ENCODE data around the gene LRFN3. TPM values are rescaled to one million over a fixed set of nuclear protein-coding genes. Genes with fewer than 3 reads are reported as not detected.

LRFN3 gene
- total and polyA plus RNA-seq, 2 of the 13 experiments (the other 11 are each of a cell fraction or from before 2014, with no cell fraction given), result 0.74 to 1.6 TPM

DNA sequence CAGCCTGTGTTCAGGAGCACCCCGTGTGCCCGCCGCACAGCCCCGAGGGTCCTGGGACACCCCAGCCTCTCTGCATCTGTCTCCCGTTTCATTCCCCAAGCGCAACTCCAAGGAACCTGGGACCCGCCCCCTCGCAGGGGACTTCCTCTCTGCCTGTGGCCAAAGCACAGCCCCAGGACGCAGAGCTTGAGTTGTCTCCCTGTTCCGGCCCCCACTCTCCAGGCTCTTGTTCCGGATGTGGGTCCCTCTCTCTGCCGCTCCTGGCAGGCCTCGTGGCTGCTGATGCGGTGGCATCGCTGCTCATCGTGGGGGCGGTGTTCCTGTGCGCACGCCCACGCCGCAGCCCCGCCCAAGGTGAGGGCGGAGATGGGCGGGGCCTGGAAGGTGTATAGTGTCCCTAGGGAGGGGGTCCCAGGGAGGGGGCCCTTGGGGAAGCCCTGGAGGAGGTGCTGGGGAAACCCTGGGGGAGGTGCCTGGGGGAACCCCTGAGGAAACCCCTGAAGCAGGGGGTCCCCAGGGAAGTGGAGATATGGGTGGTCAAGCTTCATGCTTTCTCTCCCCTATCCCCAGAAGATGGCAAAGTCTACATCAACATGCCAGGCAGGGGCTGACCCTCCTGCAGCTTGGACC lies 32.5 kb upstream of the LRFN3 start (continued):
- peak; percentile 45; the same call in 1 of the 2 replicates for TF ChIP-seq ZFX (CRISPR knock-in tag; IDR thresholded peaks at IDR 0.05; ENCODE audit: low read depth)
- TF ChIP-seq NFE2 (CRISPR knock-in tag; IDR thresholded peaks at IDR 0.05), result no peak
- no peak for TF ChIP-seq ZNF383 (CRISPR knock-in tag; IDR thresholded peaks at IDR 0.05; ENCODE audit: borderline replicate concordance)
- TF ChIP-seq ZNF768 (CRISPR knock-in tag; IDR thresholded peaks at IDR 0.05), result 0 out of 2 replicates have a peak, but pooled peaks have one; percentile 28
- no peak for TF ChIP-seq ARID5B (CRISPR knock-in tag; IDR thresholded peaks at IDR 0.05)
- TF ChIP-seq ZBTB3 (CRISPR knock-in tag; IDR thresholded peaks at IDR 0.05; ENCODE audit: borderline replicate concordance, low read depth), result no peak
- no peak for TF ChIP-seq THAP7 (CRISPR knock-in tag; IDR thresholded peaks at IDR 0.05)
- TF ChIP-seq ZNF251 (CRISPR knock-in tag; IDR thresholded peaks at IDR 0.05), result no peak
- no peak for TF ChIP-seq ZNF256 (CRISPR knock-in tag; conservative IDR thresholded peaks at IDR 0.05)
- TF ChIP-seq, protein P1, sequence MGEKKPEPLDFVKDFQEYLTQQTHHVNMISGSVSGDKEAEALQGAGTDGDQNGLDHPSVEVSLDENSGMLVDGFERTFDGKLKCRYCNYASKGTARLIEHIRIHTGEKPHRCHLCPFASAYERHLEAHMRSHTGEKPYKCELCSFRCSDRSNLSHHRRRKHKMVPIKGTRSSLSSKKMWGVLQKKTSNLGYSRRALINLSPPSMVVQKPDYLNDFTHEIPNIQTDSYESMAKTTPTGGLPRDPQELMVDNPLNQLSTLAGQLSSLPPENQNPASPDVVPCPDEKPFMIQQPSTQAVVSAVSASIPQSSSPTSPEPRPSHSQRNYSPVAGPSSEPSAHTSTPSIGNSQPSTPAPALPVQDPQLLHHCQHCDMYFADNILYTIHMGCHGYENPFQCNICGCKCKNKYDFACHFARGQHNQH (CRISPR knock-in tag; IDR thresholded peaks at IDR 0.05), result 0 out of 2 replicates have a peak, but pooled peaks have one; percentile 13
- TF ChIP-seq NFATC3 (CRISPR knock-in tag; IDR thresholded peaks at IDR 0.05), result no peak
- peak; percentile 45; the same call in 1 of the 2 replicates for TF ChIP-seq HDAC2 (CRISPR knock-in tag; IDR thresholded peaks at IDR 0.05)
- peak; percentile 88 for TF ChIP-seq ETV5 (CRISPR knock-in tag; IDR thresholded peaks at IDR 0.05; ENCODE audit: borderline replicate concordance)
- TF ChIP-seq BATF2 (CRISPR knock-in tag; IDR thresholded peaks at IDR 0.05), result no peak
- peak; percentile 42; the same call in 1 of the 2 replicates for TF ChIP-seq ZFY (CRISPR knock-in tag; IDR thresholded peaks at IDR 0.05)
- no peak for TF ChIP-seq MAZ (IDR thresholded peaks at IDR 0.05; ENCODE audit: borderline replicate concordance, low read depth, low read length)
- TF ChIP-seq MAZ (CRISPR knock-in tag; IDR thresholded peaks at IDR 0.05; ENCODE audit: low read depth), result peak; percentile 58; the same call in 1 of the 2 replicates
- TF ChIP-seq ZBTB1 (CRISPR knock-in tag; IDR thresholded peaks at IDR 0.05; ENCODE audit: borderline replicate concordance), result no peak
- TF ChIP-seq MXI1 (IDR thresholded peaks at IDR 0.05; ENCODE audit: borderline replicate concordance, low read depth, low read length), result peak; percentile 24; the same call in 1 of the 3 replicates
- no peak for TF ChIP-seq ZNF564 (CRISPR knock-in tag; IDR thresholded peaks at IDR 0.05)
- TF ChIP-seq SP4 (CRISPR knock-in tag; IDR thresholded peaks at IDR 0.05), result 0 out of 2 replicates have a peak, but pooled peaks have one; percentile 23
- no peak for TF ChIP-seq ZBTB25 (CRISPR knock-in tag; IDR thresholded peaks at IDR 0.05)
- TF ChIP-seq GABPB1 (CRISPR knock-in tag; IDR thresholded peaks at IDR 0.05), result peak; percentile 87

Data from HepG2 (cell line).